GM12878 (cell line): ENCODE measurements around the gene CRB2. TPM values are rescaled to one million over a fixed set of nuclear protein-coding genes. Genes with fewer than 3 reads are reported as not detected.

Source experiments
- ATAC-seq: fragments of 200-7000 bp; cut with Tn5 transposase; 3 replicates; pipeline ENCODE4 v1.9.1; 2020; ENCODE audit warnings: mild to moderate bottlenecking, moderate library complexity
- BruUV-seq: library from RNA; stranded (reverse); fragments of 400-500 nt; replicated peaks from 2 replicates; lab custom pipeline; 2021; lab: Mats Ljungman, UMichigan
- CTCF ChIA-PET: fragments of 300-600 bp; sonication (Branson Sonifier 250); formaldehyde crosslinking; extraction: SDS; loops from one replicate; lab custom pipeline; 2021; ENCODE audit warnings: inconsistent platforms; lab: Yijun Ruan, JAX
- POLR2A ChIA-PET: fragments of 350-600 bp; formaldehyde crosslinking; extraction: SDS; loops from one replicate; lab custom pipeline; 2021; ENCODE audit warnings: inconsistent platforms; lab: Charles Lee
- RAD21 ChIA-PET: fragments of 300-600 bp; sonication (Branson Sonifier 250); formaldehyde crosslinking; loops from one replicate; lab custom pipeline; 2023; ENCODE audit warnings: antibody characterized with exemption; ENCODE audit not compliant: unreplicated experiment; lab: Charles Lee
- SMC1A ChIA-PET: fragments of 300-600 bp; sonication (Branson Sonifier 250); formaldehyde crosslinking; loops from one replicate; lab custom pipeline; 2023; ENCODE audit not compliant: unreplicated experiment, uncharacterized antibody; lab: Charles Lee
- DNase-seq: peaks from one replicate; pipeline ENCODE4 v3.0.0-alpha.2; 2011; ENCODE audit warnings: low read depth, low spot score
- FAIRE-seq: peaks from 3 replicates; lab custom pipeline; 2011; peaks lifted over from hg19 to GRCh38; lab: Jason Lieb, UNC
- H2AFZ ChIP-seq: 2 replicates; pipeline ENCODE4 v1.6.0; 2011; ENCODE audit warnings: low read depth, low read length, control low read depth; ENCODE audit not compliant: control insufficient read depth
- H3K27ac ChIP-seq: 2 replicates; pipeline ENCODE4 v1.5.1; 2011; ENCODE audit warnings: control low read depth; ENCODE audit not compliant: control insufficient read depth, insufficient read depth
- H3K27me3 ChIP-seq, 2 experiments: replicated peaks in 1 of 2; 2 replicates each; pipeline versions ENCODE4 v1.6.0 to v1.6.1; 2011; ENCODE audit warnings: low read length in 1 of 2; ENCODE audit not compliant: control insufficient read depth in 2 of 2, insufficient read depth in 2 of 2
- H3K36me3 ChIP-seq, 2 experiments: 2 replicates each; pipeline ENCODE4 v1.5.1; 2011; ENCODE audit warnings: low read length in 1 of 2; ENCODE audit not compliant: control insufficient read depth in 2 of 2, insufficient read depth in 2 of 2
- H3K4me1 ChIP-seq: 2 replicates; pipeline ENCODE4 v1.6.1; 2011; ENCODE audit warnings: mild to moderate bottlenecking, low read length, moderate library complexity, mixed read lengths; ENCODE audit not compliant: control insufficient read depth, insufficient read depth
- H3K4me2 ChIP-seq: 2 replicates; pipeline ENCODE4 v1.6.0; 2011; ENCODE audit warnings: control low read depth; ENCODE audit not compliant: control insufficient read depth, insufficient read depth
- H3K4me3 ChIP-seq: fragments of 200-600 bp; sonication (generic); 2 replicates; pipeline ENCODE4 v1.5.1; 2016
- H3K79me2 ChIP-seq: 2 replicates; pipeline ENCODE4 v1.6.0; 2011; ENCODE audit warnings: low read length; ENCODE audit not compliant: control insufficient read depth, insufficient read depth
- H3K9ac ChIP-seq: 2 replicates; pipeline ENCODE4 v1.8.0; 2011; ENCODE audit warnings: low read length, control low read depth, mixed read lengths; ENCODE audit not compliant: control insufficient read depth, insufficient read depth
- H3K9me3 ChIP-seq: replicated peaks from 3 replicates; pipeline ENCODE4 v1.5.1; 2011; ENCODE audit warnings: mild to moderate bottlenecking, low read length; ENCODE audit not compliant: control insufficient read depth, insufficient read depth
- H4K20me1 ChIP-seq: 2 replicates; pipeline ENCODE4 v1.6.0; 2011; ENCODE audit not compliant: control insufficient read depth, insufficient read depth
- ETV6 ChIP-seq, 2 experiments: fragments of 450-650 bp in 1 of 2; IDR thresholded peaks in 1 of 2; conservative IDR thresholded peaks in 1 of 2; 2 replicates each; pipeline ENCODE4 v1.6.1; 2014; ENCODE audit warnings: antibody characterized with exemption in 1 of 2, borderline replicate concordance in 1 of 2, low read depth in 1 of 2, mild to moderate bottlenecking in 1 of 2, moderate library complexity in 1 of 2
- NBN ChIP-seq: fragments of 450-650 bp; IDR thresholded peaks from 2 replicates; pipeline ENCODE4 v1.6.1; 2016
- NR2C2 ChIP-seq: IDR thresholded peaks from 2 replicates; pipeline ENCODE4 v1.6.1; 2011; ENCODE audit warnings: borderline replicate concordance, low read depth; ENCODE audit not compliant: control insufficient read depth, insufficient read length
- WGBS: methylation state at CpG from one replicate; pipeline ENCODE4 v1.1.6; 2016; ENCODE audit warnings: low lambda C conversion rate; ENCODE audit not compliant: insufficient replicate concordance, insufficient coverage; ENCODE audit errors: missing lambda C conversion rate; 5-methylcytosine and 5-hydroxymethylcytosine counted together
- in situ Hi-C: fragments of 300-500 bp; cut with MboI; formaldehyde crosslinking; loops from 9 replicates; pipeline ENCODE4 v1.14.3; 2018; ENCODE audit warnings: mixed read lengths
- intact Hi-C: fragments of 100-400 bp; cut with micrococcal nuclease; formaldehyde crosslinking; loops from one replicate; pipeline ENCODE4 v1.14.2; 2022; ENCODE audit not compliant: unreplicated experiment
- polyA plus RNA-seq, 11 experiments: library from polyadenylated mRNA; depleted of rRNA in 4 of 11; unstranded in 6 of 11; stranded (reverse) in 5 of 11; fragments of >200 nt; fragmentation: Nextera tagmentation in 4 of 11; fragmentation: Illumina TruSeq in 1 of 11; extraction: Ambion mirVana in 4 of 11; extraction: Trizol in 1 of 11; gene quantifications; 1 replicate in 1 of 11; 2 replicates in 10 of 11; pipeline versions ENCODE4 v1.2.1 to v1.2.3, GENCODE V29; 2011 to 2016; ENCODE audit warnings: inconsistent platforms in 2 of 11, missing spikeins in 2 of 11, low read depth in 1 of 11
- total RNA-seq, 4 experiments: library from RNA; depleted of rRNA in 3 of 4; stranded (reverse); fragments of >200 nt in 3 of 4; fragmentation: Illumina TruSeq in 1 of 4; extraction: Trizol in 1 of 4; gene quantifications; 2 replicates each; pipeline versions ENCODE4 v1.2.1 to v1.2.3, GENCODE V29; 2013 to 2021
- TF ChIP-seq, protein P1 (sequence below): IDR thresholded peaks from 2 replicates; pipeline ENCODE4 v1.6.1; 2011; ENCODE audit warnings: borderline replicate concordance, low read depth, mild to moderate bottlenecking, moderate library complexity, low read length; ENCODE audit not compliant: insufficient read depth, poor library complexity, severe bottlenecking

Gene CRB2
- total and polyA plus RNA-seq, 10 of the 15 experiments (the other 5 are each of a cell fraction or from before 2014, with no cell fraction given) = 0.01 to 0.80 (median 0.23) TPM; not detected in 3

DNA sequence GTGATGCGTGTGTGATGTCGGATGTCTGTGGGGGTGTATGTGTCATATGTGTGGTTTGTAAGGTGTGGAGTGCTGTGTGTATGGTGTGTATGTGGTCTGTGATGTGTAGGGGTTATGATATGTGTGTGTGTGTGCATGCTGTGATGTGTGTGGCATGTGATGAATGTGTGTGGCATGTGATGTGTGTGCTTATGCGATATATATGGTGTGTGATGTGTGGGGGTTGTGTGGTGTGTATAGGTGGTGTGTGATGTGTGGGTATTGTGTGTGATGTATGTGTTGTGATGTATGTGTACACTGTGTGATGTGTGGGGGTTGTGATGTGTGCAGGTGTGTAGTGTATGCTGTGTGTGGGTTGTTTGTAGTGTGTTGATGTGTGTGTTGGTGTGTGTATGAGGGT, 9.2 kb upstream of the CRB2 start:
- Histone ChIP-seq H3K27me3 (no peaks in the 10 kb centered on the region), H3K4me2 (no peak overlapping the region), H3K9ac (no peak overlapping the region), H2AFZ (no peak overlapping the region), H4K20me1 (no peaks in the 10 kb centered on the region), H3K4me1 (peaks cover 45% of the 10 kb centered on the region), H3K27ac (no peak overlapping the region), H3K36me3 (no peaks in the 10 kb centered on the region), H3K4me3 (no peak overlapping the region), H3K9me3 (no peaks in the 10 kb centered on the region), H3K79me2 (no peaks in the 10 kb centered on the region)
- FAIRE-seq (peak; percentile 74), DNase-seq (no peak), ATAC-seq (no peak)
- no TSS peak for BruUV-seq
- intact Hi-C loops = loop anchor here (10.0 kb wide), 2 partner anchors 442 to 512 kb away; partner anchors contain the start of gene RC3H2
- WGBS = 100% methylated on average over 3 of the region's 3 CpGs
- ChIA-PET SMC1A (no interaction called here), CTCF (no interaction called here), POLR2A (no interaction called here), RAD21 (no interaction called here)
- TF ChIP-seq, protein P1, sequence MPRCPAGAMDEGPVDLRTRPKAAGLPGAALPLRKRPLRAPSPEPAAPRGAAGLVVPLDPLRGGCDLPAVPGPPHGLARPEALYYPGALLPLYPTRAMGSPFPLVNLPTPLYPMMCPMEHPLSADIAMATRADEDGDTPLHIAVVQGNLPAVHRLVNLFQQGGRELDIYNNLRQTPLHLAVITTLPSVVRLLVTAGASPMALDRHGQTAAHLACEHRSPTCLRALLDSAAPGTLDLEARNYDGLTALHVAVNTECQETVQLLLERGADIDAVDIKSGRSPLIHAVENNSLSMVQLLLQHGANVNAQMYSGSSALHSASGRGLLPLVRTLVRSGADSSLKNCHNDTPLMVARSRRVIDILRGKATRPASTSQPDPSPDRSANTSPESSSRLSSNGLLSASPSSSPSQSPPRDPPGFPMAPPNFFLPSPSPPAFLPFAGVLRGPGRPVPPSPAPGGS = peak; percentile 5
- TF ChIP-seq NBN = no peak
- in situ Hi-C loops = no loop called here

DNA sequence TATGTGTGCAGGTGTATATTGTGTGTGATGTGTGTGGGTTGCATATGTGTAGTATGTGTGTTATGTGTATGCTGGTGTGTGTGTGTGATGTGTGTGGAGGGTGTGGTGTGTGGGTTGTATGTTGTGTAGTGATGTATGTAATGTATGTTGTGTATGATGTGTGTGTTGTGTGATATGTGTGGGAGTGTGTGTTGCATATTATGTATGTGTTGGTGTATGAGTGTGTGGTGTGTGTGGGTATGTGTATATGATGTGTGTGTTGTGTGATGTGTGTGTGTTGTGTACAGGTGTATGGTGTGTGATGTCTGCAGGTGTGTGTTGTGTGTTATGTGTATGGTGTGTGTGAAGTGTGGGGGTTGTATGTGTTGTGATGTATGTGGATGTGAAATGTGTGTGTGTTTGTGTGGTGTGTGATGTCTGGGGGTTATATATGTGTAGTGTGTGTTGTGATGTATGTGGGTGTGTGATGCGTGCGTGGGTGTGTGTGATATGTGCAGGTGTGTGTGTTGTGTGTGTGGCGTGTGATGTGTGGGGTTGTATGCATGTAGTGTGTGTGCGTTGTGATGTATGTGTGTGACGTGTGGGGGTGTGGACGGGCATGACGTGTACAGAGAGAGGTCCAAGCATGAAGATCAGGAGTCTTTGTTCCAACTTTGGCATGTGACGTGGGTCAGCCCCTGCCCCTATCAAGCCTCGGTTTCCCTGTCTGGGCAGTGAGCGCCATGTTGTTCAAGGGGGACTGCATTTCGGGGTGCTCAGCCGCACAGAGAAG, 8.5 kb upstream of the CRB2 start:
- DNase-seq = no peak
- WGBS = 74% methylated on average over 11 of the region's 12 CpGs
- H3K4me1 ChIP-seq = peaks cover 38% of the 10 kb centered on the region
- H4K20me1 ChIP-seq = no peaks in the 10 kb centered on the region
- POLR2A ChIA-PET = interaction anchor here (1.1 kb wide), 1 partner anchor 8 kb away, joined by 4 read pairs; no protein-coding TSS in a partner anchor
- H3K9ac ChIP-seq = no peak overlapping the region
- H2AFZ ChIP-seq = no peak overlapping the region
- SMC1A ChIA-PET = interaction anchor here (1.3 to 3.5 kb wide), 6 partner anchors 8 to 353 kb away, joined by 3 to 32 read pairs (median 17); no protein-coding TSS in a partner anchor
- no TSS peak for BruUV-seq
- peak; percentile 16 for TF ChIP-seq NR2C2
- no peak for TF ChIP-seq ETV6 (conservative IDR thresholded peaks at IDR 0.05 in 1 of 2, IDR thresholded peaks at IDR 0.05 in 1 of 2; ENCODE audit: borderline replicate concordance in 1 of 2, low read depth in 1 of 2)
- TF ChIP-seq, all 136 proteins: peak for 1
- H3K4me3 ChIP-seq = no peak overlapping the region
- H3K4me2 ChIP-seq = no peak overlapping the region
- ATAC-seq = no peak
- CTCF ChIA-PET = interaction anchor here (1.4 to 4.4 kb wide), 7 partner anchors 27 to 357 kb away, joined by 3 to 115 read pairs (median 13); no protein-coding TSS in a partner anchor
- in situ Hi-C loops = no loop called here
- RAD21 ChIA-PET = interaction anchor here (0.9 to 3.4 kb wide), 4 partner anchors 123 to 353 kb away, joined by 3 to 47 read pairs (median 22); no protein-coding TSS in a partner anchor
- no peaks in the 10 kb centered on the region for H3K27me3 ChIP-seq
- FAIRE-seq = no peak
- intact Hi-C loops = loop anchor here (10.0 kb wide), 2 partner anchors 443 to 513 kb away; partner anchors contain the start of gene RC3H2
- no peaks in the 10 kb centered on the region for H3K79me2 ChIP-seq
- H3K27ac ChIP-seq = no peak overlapping the region
- no peaks in the 10 kb centered on the region for H3K9me3 ChIP-seq
- no peaks in the 10 kb centered on the region for H3K36me3 ChIP-seq
